ENCODE data around the gene COPB2.
"Not testable (repeated sequence)": the region's sequence is repeated elsewhere in the genome, so short reads cannot be mapped to it uniquely, and the experiment has no call there.

Gene COPB2

GRCh38 chr3:139414608-139415224 is 25.3 kb upstream of the COPB2 start:
- TF ChIP-seq CTCF (IDR thresholded peaks at IDR 0.05; ENCODE audit: low read depth, low read length, poor library complexity, severe bottlenecking) = no peak
- TF ChIP-seq EZH2phosphoT487 (IDR thresholded peaks at IDR 0.05; ENCODE audit: borderline replicate concordance, low read length) = no peak
- Histone ChIP-seq H3K79me2 (ENCODE audit: control insufficient read depth, low read length) (no peaks in the 10 kb centered on the region), H3K4me1 (ENCODE audit: control insufficient read depth, low read length) (no peaks in the 10 kb centered on the region), H3K4me2 (ENCODE audit: low read length) (no peak overlapping the region), H3K36me3 (ENCODE audit: control insufficient read depth, low read length) (no peaks in the 10 kb centered on the region), H3K9me2 (replicated peaks; ENCODE audit: control insufficient read depth, low read length) (no peaks in the 10 kb centered on the region), H3K9me3 (ENCODE audit: control insufficient read depth, insufficient read depth, low read length) (peaks cover 3% of the 10 kb centered on the region; the same call in 1 of the 2 replicates), H4K20me1 (ENCODE audit: control insufficient read depth, insufficient read depth, low read depth, low read length) (no peaks in the 10 kb centered on the region), H3K27me3 (ENCODE audit: control insufficient read depth, low read length) (no peaks in the 10 kb centered on the region), H3F3A (ENCODE audit: control insufficient read depth, insufficient read depth) (no peaks in the 10 kb centered on the region), H3K4me3 (ENCODE audit: low read length) (no peak overlapping the region), H3K27ac (ENCODE audit: low read depth, low read length) (no peak overlapping the region)

GRCh38 chr3:139412891-139413290 is 23.4 kb upstream of the COPB2 start:
- H3K27me3 ChIP-seq (ENCODE audit: control insufficient read depth, low read length); H3K36me3 ChIP-seq (ENCODE audit: control insufficient read depth, low read length); H4K20me1 ChIP-seq (ENCODE audit: control insufficient read depth, insufficient read depth, low read depth, low read length); H3K79me2 ChIP-seq (ENCODE audit: control insufficient read depth, low read length); H3K9me3 ChIP-seq (ENCODE audit: control insufficient read depth, insufficient read depth, low read length); H3K27ac ChIP-seq (ENCODE audit: low read depth, low read length); H3F3A ChIP-seq (ENCODE audit: control insufficient read depth, insufficient read depth); H3K4me3 ChIP-seq (ENCODE audit: low read length); H3K4me2 ChIP-seq (ENCODE audit: low read length); H3K9me2 ChIP-seq (replicated peaks; ENCODE audit: control insufficient read depth, low read length); H3K4me1 ChIP-seq (ENCODE audit: control insufficient read depth, low read length): not testable (repeated sequence)

GRCh38 chr3:139401155-139401554 is 11.7 kb upstream of the COPB2 start:
- not testable (repeated sequence) for H3K27me3 ChIP-seq (ENCODE audit: control insufficient read depth, low read length); H3K36me3 ChIP-seq (ENCODE audit: control insufficient read depth, low read length); H4K20me1 ChIP-seq (ENCODE audit: control insufficient read depth, insufficient read depth, low read depth, low read length); H3K9me3 ChIP-seq (ENCODE audit: control insufficient read depth, insufficient read depth, low read length); H3K4me3 ChIP-seq (ENCODE audit: low read length); H3K4me1 ChIP-seq (ENCODE audit: control insufficient read depth, low read length); H3K9me2 ChIP-seq (replicated peaks; ENCODE audit: control insufficient read depth, low read length); H3K4me2 ChIP-seq (ENCODE audit: low read length); H3K27ac ChIP-seq (ENCODE audit: low read depth, low read length); H3K79me2 ChIP-seq (ENCODE audit: control insufficient read depth, low read length); H3F3A ChIP-seq (ENCODE audit: control insufficient read depth, insufficient read depth)

GRCh38 chr3:139396707-139397106 is 7.3 kb upstream of the COPB2 start:
- Histone ChIP-seq H3K9me2 (replicated peaks; ENCODE audit: control insufficient read depth, low read length) (no peaks in the 10 kb centered on the region), H4K20me1 (ENCODE audit: control insufficient read depth, insufficient read depth, low read depth, low read length) (no peaks in the 10 kb centered on the region), H3K79me2 (ENCODE audit: control insufficient read depth, low read length) (no peaks in the 10 kb centered on the region), H3K4me3 (ENCODE audit: low read length) (no peak overlapping the region), H3K4me1 (ENCODE audit: control insufficient read depth, low read length) (no peaks in the 10 kb centered on the region), H3K27ac (ENCODE audit: low read depth, low read length) (no peak overlapping the region), H3K4me2 (ENCODE audit: low read length) (no peak overlapping the region), H3K9me3 (ENCODE audit: control insufficient read depth, insufficient read depth, low read length) (no peaks in the 10 kb centered on the region), H3K27me3 (ENCODE audit: control insufficient read depth, low read length) (no peaks in the 10 kb centered on the region), H3K36me3 (ENCODE audit: control insufficient read depth, low read length) (no peaks in the 10 kb centered on the region), H3F3A (ENCODE audit: control insufficient read depth, insufficient read depth) (no peaks in the 10 kb centered on the region)
- TF ChIP-seq CTCF (IDR thresholded peaks at IDR 0.05; ENCODE audit: low read depth, low read length, poor library complexity, severe bottlenecking) (no peak), EZH2phosphoT487 (IDR thresholded peaks at IDR 0.05; ENCODE audit: borderline replicate concordance, low read length) (no peak)
